HG03439 (cell line): Measurements from ENCODE around the gene ZMIZ1.
"Not testable (repeated sequence)": the region's sequence is repeated elsewhere in the genome, so short reads cannot be mapped to it uniquely, and the experiment has no call there.

Experiments used
- ATAC-seq: cut with Tn5 transposase; IDR thresholded peaks from one replicate; pipeline ENCODE4 v1.9.1; 2021; ENCODE audit warnings: mild to moderate bottlenecking, moderate library complexity; ENCODE audit not compliant: unreplicated experiment

ZMIZ1 gene

DNA sequence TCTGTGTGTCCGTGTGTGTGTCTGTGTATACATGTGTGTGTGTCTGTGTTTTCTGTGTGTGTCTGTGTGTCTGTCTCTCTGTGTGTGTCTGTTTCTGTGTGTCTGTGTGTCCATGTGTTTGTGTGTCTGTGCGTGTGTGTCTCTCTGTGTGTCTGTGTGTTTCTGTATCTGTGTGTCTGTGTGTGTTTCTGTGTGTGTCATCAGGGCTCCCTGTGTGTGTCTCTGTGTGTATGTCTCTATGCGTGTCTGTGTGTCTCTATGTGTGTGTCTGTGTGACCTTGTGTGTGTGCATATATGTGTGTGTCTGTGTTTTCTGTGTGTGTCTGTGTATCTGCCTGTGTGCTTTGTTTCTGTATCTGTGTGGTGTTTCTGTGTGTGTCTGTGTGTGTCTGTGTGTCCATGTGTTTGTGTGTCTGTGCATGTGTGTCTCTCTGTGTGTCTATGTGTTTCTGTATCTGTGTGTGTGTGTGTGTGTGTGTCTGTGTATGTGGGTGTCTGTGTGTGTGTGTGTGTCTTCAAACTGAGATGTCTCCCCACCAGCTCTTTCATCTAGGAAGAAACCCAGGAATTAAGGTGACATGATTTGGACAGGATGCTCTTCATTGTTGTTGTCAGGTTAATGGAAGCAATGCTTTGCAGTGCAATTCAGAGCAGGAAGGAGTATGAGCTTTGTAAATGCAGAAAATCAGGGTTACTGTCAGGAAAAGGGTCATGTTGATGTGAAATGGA, 257.8 kb downstream of the ZMIZ1 start:
- ATAC-seq, result no peak

DNA sequence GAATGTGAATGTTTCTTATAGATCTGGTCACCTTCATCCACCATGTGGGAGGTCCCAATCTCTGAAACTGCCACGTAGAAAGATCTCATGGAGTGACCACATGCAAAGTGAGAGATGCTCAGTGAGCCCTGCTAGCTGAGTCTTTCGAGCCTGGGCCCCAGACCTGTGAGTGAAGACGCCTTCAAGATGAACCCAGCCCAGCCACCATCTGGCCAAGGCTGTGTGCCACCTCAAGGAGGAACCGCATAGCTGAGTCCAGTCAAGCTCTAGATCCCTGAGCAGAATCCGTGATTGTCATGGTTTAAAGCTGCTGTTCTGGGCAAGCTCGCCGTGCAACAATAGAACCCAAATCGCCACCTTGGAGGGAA, 258.3 kb downstream of the ZMIZ1 start:
- peak; percentile 45 for ATAC-seq

DNA sequence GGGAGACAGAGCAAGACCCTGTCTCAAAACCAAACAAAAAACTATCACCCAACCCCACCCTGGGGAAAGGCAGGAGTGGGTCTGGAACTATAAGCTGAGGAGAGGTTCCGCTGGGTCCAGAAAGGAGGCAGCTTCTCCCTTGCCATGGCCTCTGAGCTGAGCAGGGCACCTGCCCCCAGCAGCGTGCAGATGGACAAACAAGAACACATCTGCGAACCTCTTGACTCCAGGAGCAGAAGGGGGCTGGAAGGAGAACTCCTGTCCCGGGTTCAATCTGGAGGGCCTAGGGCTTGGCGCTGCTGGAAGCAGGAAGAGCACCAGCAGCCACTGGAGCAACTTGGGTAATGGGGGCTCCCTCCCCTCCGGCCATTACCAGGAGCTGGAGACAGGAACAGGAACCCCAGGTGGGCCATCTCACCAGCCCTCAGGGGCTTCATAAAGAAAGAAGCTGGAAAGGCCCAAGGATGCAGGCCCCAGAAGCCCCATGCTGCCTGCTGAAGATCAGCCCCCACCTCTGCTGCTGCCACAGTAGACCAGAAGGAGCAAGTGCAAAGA, 259.5 kb downstream of the ZMIZ1 start:
- no peak for ATAC-seq

DNA sequence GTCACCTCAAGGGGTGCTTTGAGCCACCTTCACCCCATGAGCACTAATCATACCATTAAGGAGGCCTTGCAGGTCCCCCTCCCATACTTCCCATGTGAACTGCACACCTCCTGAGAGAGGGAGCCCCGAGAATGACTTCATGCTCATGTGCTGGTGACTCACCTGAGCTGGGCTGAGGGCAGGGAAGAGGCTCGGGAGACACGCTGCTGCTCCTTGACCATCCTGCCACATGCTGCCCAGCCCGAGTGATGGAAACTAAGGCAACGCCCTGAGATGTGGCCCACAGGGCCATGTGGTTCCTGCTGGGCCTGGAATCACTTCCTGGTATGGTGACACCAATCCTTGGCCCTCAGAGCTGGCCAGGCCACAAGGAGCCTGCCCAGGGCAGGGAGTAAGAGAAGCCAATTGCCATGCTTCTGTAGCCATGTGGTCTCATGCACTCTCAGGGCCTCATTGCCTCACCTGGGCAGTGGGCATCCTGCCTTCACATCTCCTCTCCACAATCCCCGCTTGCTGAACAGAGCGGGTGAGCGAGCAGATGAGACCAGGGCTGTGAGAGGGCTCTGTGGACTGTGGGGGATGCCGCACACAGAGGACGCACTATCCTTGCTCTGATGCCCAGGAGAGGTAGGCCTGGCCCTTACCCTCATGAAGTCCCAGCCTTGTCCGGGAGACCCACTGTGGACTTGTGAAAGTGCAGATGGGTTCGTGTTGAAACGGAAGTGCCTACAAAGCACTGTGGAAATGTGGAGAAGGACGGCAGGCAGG, 260.2 kb downstream of the ZMIZ1 start:
- ATAC-seq, result no peak

DNA sequence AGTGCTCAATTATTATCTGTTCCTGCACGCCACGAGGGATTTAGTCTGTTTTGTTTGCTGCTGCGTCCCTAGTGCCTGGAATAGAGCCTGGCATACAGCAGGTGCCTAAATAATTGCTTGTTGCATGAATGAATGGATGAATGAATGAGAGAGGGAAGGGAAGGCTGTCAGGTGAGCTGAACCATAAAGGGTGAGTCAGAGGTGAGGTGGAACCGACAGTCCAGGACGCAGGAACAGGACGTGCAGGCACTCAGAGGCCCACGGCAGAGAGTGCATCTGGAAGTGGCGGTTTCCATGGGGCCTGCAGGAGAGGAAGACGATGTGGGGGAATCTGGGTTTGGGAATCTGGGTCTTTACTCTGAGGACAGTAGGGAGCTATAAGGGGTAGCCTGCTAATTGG, 260.8 kb downstream of the ZMIZ1 start:
- ATAC-seq, result no peak

DNA sequence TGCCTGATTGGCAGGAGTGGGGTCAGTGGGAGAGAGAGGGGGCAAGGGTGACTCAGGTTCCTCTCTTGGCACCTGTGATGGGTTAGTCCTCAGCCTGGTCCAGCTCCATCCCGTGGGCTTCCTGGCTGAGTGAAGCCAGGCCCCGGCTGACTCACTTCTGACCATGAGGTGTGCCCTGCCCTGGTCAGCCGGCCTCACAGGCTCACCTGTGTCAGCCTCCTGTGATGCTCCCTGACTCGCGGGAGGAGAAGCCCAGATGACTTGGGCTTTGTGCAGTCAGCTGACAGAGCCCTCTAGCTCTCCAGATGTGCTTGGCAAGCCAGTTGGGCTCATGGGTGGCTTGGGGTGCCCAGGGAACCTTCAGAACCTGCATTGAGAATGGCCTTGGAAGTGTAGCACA, 262.5 kb downstream of the ZMIZ1 start:
- no peak for ATAC-seq

DNA sequence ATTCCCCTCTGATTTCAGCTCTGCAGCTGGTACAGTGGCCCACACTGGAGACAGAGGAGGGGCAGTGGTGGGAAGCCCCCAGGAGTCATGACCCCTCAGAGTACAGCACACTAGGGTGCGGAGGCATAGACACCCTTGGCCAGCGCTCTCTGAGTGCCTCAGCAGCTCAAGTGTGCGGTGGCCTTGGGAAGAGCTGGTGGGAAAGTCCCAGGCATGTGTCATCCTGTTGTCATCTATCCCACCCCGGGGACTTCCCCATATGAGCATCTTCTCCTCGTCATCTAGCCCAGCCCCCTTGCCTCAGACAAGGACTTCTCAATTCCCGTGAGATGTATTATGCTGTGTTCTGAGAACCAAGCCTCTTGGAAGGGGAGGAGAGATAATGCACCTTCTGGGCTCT, 262.9 kb downstream of the ZMIZ1 start:
- ATAC-seq, result peak; percentile 69

DNA sequence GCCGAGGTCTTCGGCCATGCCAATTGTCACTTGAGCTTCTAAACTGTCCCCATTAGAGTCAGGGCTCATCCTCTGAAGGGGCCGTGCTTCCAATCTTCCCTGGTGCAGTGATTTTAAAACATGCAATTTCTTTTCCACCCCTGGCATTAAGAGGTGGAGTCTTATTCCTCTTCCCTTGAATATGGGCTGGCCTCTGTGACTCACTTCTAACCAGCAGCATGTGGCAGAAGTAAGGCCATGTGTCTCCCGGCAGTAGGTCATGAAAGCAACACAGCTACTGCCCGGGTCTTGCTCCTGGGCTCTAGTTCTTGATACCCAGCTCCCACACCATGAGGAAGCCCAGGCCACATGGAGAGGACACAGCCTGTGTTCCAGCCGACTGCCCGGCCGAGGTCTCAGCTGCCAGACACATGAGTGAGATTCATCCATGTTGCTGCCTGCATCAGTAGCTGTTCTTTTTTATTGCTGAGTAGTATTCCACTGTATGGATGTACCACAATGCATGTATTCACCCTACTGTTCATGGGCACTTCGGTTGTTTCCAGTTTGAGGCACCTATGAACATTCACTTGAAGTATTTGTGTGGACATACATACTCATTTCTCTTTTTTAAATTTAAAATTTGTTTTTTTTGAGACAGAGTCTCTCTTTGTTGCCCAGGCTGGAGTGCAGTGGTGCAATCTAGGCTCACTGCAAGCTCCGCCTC, 264.0 kb downstream of the ZMIZ1 start:
- ATAC-seq, result not testable (repeated sequence)

DNA sequence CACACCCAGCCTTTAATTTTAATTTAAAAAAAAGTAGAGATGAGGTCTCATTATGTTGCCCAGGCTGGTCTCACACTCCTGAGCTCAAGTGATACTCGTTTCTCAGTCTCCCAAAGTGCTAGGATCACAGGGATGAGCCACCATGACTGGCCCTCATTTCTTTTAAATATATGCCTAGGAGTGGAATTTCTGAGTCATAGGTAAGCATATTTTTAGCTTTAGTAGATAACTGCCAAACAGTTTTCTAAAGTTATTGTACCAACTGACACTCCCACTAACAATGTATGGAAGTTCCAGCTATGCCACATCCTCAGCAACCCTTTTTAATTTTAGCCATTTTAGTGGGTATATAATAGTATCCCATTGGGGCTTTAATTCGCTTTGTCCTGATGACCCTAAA, 264.7 kb downstream of the ZMIZ1 start:
- no peak for ATAC-seq

DNA sequence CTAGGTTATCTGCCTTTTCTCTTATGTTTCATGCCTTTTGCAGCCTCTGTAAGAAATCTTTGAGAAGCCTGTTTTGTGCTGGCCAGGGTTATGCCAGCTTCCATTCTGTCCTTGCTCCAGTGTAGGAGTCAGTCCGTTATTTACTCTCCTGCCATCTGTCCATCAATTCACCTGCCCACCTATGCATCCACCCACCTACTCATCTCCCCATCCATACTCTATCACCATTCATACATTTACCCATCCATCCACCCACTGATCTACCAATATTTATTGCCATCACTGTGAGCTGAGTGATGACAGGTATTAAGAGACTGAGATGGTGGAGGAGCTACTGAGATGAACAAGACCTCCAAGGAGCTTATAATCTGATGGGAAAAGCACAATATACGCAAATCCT, 265.8 kb downstream of the ZMIZ1 start:
- no peak for ATAC-seq

DNA sequence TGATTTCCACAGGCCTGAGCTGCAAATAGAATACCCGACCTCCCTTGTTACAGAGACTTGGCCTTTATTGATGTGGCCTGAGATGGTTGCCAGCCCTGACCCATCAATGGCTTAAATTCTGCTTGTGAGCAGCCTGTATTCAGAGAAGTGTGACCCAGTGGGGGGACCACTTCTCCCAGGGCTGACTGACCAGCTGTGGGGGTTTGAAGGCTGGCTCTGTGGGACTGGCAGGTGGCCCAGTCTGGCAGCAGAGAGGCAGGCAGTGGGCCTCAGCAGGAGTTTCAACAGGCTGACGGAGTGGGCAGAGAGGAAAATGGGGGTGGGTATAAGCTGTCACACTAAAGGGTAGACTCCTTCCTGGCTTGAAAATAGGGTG, 266.3 kb downstream of the ZMIZ1 start:
- no peak for ATAC-seq

DNA sequence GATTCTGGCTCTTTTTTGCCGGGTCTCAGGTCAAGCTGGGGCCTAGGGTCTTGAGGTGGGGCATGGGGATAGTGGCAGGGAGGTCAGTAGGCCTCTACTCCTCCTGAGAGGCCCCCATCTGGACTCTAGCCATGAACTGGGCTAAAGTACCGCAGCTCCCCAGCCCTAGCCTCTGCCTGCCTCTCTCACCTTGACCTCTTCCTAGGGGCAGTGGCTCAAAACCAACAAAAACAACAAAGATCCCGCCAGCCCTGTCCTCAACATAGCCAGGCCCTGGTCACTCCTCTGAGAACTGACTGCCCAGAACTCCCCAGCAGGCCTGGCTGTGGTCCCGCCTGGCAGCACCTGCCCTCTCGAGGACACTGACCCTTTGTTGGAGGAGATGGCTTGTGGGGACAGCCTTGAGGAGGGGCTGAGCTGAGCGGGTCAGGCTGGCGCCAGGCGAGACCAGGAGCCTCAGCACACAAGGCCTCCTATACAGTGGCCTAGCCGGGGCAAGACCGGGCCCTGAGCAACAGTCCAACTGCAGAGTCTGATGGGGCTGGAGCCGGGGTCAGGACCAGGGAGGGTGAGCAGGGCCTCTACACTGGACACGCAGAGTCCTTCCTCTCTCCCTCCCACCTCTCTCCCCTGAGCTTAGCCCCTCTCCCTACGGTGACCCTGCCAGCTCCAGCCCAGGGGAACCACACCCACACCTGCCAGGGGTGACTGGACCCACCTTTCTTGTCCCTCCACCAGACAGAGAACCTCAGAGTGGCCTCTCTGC, 266.9 kb downstream of the ZMIZ1 start:
- no peak for ATAC-seq

DNA sequence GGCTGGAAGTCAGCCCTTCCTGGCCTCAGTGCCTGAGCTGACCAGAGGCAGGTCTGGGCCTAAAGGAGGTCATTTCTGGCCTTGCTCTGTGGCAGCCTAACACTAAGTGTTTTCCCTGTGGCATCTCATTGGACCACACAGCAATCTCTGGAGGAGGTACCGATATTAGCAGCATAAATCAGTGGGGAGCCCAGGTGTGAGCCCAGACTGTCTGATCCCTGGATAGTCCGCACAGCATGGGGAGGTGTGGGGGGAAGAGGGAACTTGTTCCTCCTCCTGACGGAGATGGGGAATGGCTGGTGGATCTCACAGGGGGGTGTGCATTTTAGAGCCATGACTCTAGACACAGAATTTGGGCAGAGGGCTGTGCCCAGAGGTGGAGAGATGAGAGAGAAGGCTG, 267.5 kb downstream of the ZMIZ1 start:
- no peak for ATAC-seq

DNA sequence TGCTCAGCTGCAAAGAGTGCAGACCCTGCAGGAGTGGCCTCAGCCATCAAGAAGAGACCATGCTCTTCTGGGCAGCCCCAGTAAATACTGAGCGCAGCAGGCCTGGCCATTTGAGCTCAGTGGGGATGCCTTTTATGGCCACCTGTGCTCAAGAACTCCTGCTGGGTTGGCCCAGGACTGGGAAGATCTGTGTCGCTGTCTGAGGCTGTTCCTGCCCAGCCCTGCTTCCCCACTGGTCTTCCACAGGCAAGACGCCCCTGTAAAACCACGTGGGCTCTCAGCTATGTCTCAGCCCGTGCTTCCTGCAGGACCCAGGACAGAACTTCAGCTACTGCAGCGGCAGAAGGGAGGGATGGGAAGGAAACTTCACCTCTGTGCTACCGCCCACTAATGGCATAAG, 268.0 kb downstream of the ZMIZ1 start:
- ATAC-seq, result no peak

DNA sequence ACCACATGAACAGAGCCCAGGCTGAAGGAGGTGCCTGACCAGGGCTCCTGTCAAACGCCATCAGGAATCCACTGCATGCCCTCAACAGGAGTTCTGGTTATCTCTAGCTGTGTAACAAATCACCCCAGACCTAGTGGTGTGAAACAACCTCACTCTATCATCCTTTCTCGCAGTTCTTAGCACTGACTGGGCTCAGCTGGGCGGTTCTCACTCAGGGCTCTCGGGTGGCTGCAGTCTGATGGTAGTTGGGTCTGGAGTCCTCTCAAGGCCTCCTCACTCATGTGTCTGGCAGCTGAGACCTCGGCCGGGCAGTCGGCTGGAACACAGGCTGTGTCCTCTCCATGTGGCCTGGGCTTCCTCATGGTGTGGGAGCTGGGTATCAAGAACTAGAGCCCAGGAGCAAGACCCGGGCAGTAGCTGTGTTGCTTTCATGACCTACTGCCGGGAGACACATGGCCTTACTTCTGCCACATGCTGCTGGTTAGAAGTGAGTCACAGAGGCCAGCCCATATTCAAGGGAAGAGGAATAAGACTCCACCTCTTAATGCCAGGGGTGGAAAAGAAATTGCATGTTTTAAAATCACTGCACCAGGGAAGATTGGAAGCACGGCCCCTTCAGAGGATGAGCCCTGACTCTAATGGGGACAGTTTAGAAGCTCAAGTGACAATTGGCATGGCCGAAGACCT, 269.2 kb downstream of the ZMIZ1 start:
- not testable (repeated sequence) for ATAC-seq

DNA sequence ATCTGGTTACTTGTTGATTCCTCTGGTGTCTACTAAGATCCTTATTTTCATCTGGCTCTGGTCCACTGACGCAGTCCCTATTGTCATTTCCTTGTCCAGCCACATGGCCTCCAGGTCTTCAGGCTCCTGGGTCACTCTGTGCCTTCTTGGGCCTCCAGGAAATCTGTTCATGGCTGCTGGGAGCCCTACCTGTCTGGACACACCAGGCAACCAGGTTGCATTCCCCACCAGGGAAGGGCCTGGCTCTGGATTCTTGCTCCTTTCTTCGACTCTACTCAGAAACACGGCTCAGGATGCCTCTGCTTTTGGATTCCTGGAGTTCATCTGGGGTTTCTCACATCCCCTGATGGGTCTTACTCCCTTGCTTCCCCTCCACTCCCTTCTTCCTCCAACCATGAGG, 270.5 kb downstream of the ZMIZ1 start:
- ATAC-seq, result no peak

DNA sequence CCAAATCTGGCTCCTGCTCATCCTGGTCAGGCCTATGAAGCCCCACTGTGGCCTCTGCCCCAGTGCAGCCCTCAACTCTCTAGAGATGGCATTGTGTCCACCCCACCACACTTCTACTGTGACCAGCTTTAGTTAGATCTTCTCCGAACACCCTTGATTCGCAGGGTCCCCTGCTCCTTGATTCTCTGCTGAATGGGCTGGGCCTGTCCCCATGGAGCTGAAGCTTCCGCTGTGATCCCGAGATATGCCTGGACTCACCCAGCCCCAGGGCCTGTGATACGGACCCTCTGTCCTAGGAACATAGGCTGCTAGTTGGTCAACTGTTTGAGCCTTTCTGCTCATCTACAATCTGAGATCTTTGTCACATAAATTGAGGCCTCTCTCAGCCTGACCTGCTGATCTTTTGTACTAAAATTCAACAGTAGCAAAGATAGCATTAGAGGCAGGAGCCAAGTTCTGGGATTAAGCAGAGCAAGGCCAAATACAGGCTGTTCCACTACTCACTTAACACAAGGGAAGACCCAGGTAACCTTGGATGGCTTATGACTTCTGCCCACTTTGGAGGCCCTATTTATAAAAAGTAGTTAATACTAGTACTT, 272.0 kb downstream of the ZMIZ1 start:
- no peak for ATAC-seq

DNA sequence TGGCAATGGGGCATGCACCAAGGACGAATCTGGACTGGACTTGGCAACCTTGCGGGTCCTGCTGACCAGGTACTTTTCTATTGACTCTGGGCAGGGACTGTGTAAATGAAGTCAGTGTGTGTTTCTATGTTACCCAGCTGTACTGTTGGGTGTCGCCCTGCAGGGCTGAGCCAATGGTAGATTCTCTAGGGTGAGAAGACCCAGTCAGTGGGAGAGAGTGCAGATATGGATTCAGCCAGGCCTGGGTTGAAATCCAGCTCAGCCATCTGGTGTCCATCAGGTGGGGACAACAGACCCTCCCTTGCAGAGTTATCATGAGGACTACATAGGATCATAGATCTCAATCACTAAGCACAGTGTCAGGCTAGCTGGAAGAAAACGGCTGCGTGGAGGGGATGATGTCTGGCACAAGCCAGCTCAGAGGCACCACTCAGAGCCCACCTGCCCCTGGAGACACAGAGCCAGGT, 273.6 kb downstream of the ZMIZ1 start:
- no peak for ATAC-seq

DNA sequence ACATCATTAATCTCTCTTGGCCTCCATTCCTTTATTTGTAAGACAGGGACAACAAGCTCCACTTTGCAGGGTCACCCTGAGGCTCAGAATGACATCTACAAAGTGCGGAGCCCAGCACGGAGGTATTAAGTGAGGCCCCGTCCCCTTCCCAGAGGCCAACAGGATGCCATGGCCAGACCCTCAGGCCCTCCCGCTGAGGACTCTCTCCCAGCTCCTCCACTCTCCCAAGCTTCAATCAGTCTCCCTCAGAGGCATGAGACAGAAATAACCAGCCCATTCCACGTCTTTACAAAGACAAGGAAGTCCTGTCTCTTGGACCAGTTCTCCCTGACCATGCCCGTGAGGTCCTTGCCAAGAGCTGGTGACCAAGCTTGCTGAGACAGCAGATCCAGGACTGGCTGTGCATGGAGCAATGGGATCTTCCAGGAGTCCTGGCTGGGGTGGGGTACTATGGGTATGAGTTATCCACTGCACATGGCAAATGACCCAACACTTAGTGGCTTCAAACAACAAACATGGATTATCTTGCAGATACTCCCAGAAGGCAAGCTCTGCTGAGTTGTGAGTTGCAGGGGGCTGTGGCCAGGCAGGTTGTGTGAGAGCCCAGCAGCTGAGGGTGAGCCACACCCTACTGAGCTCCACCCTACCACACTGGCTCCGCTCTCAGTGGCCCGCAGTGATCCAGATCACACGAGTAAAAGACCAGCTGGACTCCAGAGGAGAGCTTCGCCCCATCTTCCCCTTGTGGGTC, 274.2 kb downstream of the ZMIZ1 start:
- no peak for ATAC-seq
